HepG2 (cell line): ENCODE results near the gene RNF208. TPM values are rescaled to one million over a fixed set of nuclear protein-coding genes. Genes with fewer than 3 reads are reported as not detected.

Experiments used
- AGO2 ChIP-seq: fragments of 200-400 bp; formaldehyde crosslinking; optimal IDR thresholded peaks from 2 replicates; pipeline ENCODE3; 2017; ENCODE audit warnings: mild to moderate bottlenecking, low read depth, low read length, moderate library complexity
- AKNA ChIP-seq: sonication (generic); formaldehyde crosslinking; IDR thresholded peaks from 2 replicates; pipeline ENCODE4 v1.4.0; 2020; ENCODE audit warnings: missing genetic modification reagents, borderline replicate concordance
- BHLHE40 ChIP-seq: IDR thresholded peaks from 2 replicates; pipeline ENCODE4 v1.6.1; 2011; ENCODE audit warnings: low read length, improper control_type of control experiment
- FOXA1 ChIP-seq, 2 experiments: fragments of 450-650 bp in 1 of 2; sonication (generic) in 1 of 2; formaldehyde crosslinking in 1 of 2; IDR thresholded peaks; 2 replicates each; pipeline versions ENCODE4 v1.4.0 to v1.6.1; 2016 to 2020; ENCODE audit warnings: missing genetic modification reagents in 1 of 2
- FUBP1 ChIP-seq: sonication (generic); formaldehyde crosslinking; IDR thresholded peaks from 2 replicates; pipeline ENCODE4 v1.5.1; 2020; ENCODE audit warnings: missing genetic modification reagents, mild to moderate bottlenecking, borderline replicate concordance
- HNRNPL ChIP-seq: fragments of 200-400 bp; formaldehyde crosslinking; IDR thresholded peaks from 2 replicates; pipeline ENCODE4 v1.6.1; 2017; ENCODE audit warnings: mild to moderate bottlenecking, low read depth, low read length
- ISL2 ChIP-seq: sonication (generic); formaldehyde crosslinking; IDR thresholded peaks from 2 replicates; pipeline ENCODE4 v1.5.0; 2020; ENCODE audit warnings: missing genetic modification reagents
- MLXIP ChIP-seq: sonication (generic); formaldehyde crosslinking; IDR thresholded peaks from 2 replicates; pipeline ENCODE4 v1.9.0; 2021; ENCODE audit warnings: missing genetic modification reagents, borderline replicate concordance
- MXD3 ChIP-seq: IDR thresholded peaks from 2 replicates; pipeline ENCODE4 v1.6.1; 2016; ENCODE audit warnings: mild to moderate bottlenecking, missing biosample characterization, missing genetic modification reagents
- PPARG ChIP-seq: conservative IDR thresholded peaks from 2 replicates; pipeline ENCODE4 v1.6.1; 2016; ENCODE audit warnings: missing biosample characterization, missing genetic modification reagents
- TCF7 ChIP-seq: sonication (generic); IDR thresholded peaks from 2 replicates; pipeline ENCODE4 v1.6.1; 2016; ENCODE audit warnings: antibody characterized with exemption, low read depth
- ZNF337 ChIP-seq: sonication (generic); formaldehyde crosslinking; IDR thresholded peaks from 2 replicates; pipeline ENCODE4 v1.5.1; 2020; ENCODE audit warnings: missing genetic modification reagents, low read depth, mild to moderate bottlenecking, borderline replicate concordance
- ZNF383 ChIP-seq: sonication (generic); formaldehyde crosslinking; IDR thresholded peaks from 2 replicates; pipeline ENCODE4 v1.4.0; 2020; ENCODE audit warnings: missing genetic modification reagents, mild to moderate bottlenecking, borderline replicate concordance
- ZNF501 ChIP-seq: sonication (generic); formaldehyde crosslinking; IDR thresholded peaks from 2 replicates; pipeline ENCODE4 v1.5.1; 2020; ENCODE audit warnings: mild to moderate bottlenecking, moderate library complexity, missing genetic modification reagents
- ZNF510 ChIP-seq: sonication (generic); formaldehyde crosslinking; IDR thresholded peaks from 2 replicates; pipeline ENCODE4 v1.4.0; 2020; ENCODE audit warnings: low read depth, mild to moderate bottlenecking, missing genetic modification reagents
- ZNF530 ChIP-seq: sonication (generic); formaldehyde crosslinking; IDR thresholded peaks from 2 replicates; pipeline ENCODE4 v1.5.0; 2020; ENCODE audit warnings: low read depth, mild to moderate bottlenecking, missing genetic modification reagents
- ZNF704 ChIP-seq: sonication (generic); formaldehyde crosslinking; IDR thresholded peaks from 2 replicates; pipeline ENCODE4 v1.8.1; 2023; ENCODE audit warnings: mild to moderate bottlenecking, inconsistent platforms, moderate library complexity, missing genetic modification reagents, borderline replicate concordance
- polyA plus RNA-seq, 8 experiments: library from polyadenylated mRNA; depleted of rRNA in 3 of 8; stranded (reverse) in 7 of 8; unstranded in 1 of 8; fragments of >200 nt; fragmentation: Illumina TruSeq in 4 of 8; extraction: Trizol in 4 of 8; gene quantifications; 2 replicates each; pipeline versions ENCODE4 v1.2.1 to v1.2.3, GENCODE V29; 2011 to 2016; ENCODE audit warnings: low read depth in 4 of 8, missing spikeins in 1 of 8, mixed read lengths in 1 of 8; ENCODE audit not compliant: insufficient read depth in 1 of 8
- total RNA-seq, 5 experiments: library from RNA; depleted of rRNA; stranded (reverse); fragments of >200 nt; fragmentation: Illumina TruSeq; extraction: Trizol; gene quantifications; 2 replicates each; pipeline ENCODE4 v1.2.3, GENCODE V29; 2016; ENCODE audit warnings: low read depth in 1 of 5

RNF208 gene
- total and polyA plus RNA-seq, 2 of the 13 experiments (the other 11 are each of a cell fraction or from before 2014, with no cell fraction given): 1.6 to 2.1 TPM

GRCh38 chr9:137201205-137201868 is 20.7 kb downstream of the RNF208 start (continued):
- TF ChIP-seq AKNA (CRISPR knock-in tag) (no peak), ZNF501 (CRISPR knock-in tag) (peak; percentile 21; the same call in 1 of the 2 replicates), ZNF530 (no peak), TCF7 (no peak), ZNF510 (CRISPR knock-in tag) (no peak), PPARG (CRISPR knock-in tag) (no peak), ZNF383 (CRISPR knock-in tag) (no peak), ZNF337 (CRISPR knock-in tag) (no peak), ISL2 (CRISPR knock-in tag) (no peak), ZNF704 (CRISPR knock-in tag) (no peak), AGO2 (peak; percentile 48), HNRNPL (0 out of 2 replicates have a peak, but pooled peaks have one; percentile 0), FOXA1 (IDR thresholded peaks at IDR 0.05) (no peak), FOXA1 (CRISPR knock-in tag; IDR thresholded peaks at IDR 0.05) (0 out of 2 replicates have a peak, but pooled peaks have one; percentile 0), MLXIP (no peak), FUBP1 (CRISPR knock-in tag) (no peak), BHLHE40 (no peak), MXD3 (peak; percentile 1; the same call in 1 of the 2 replicates)
